ENCODE measurements around the gene OR1E2. TPM values are rescaled to one million over a fixed set of nuclear protein-coding genes. Genes with fewer than 3 reads are reported as not detected.
A peak's percentile ranks its signal among the peaks of the same experiment; 100 is the strongest.

The OR1E2 gene
- total and polyA plus RNA-seq, 2 of the 13 experiments (the other 11 are each of a cell fraction or from before 2014, with no cell fraction given) = not detected

DNA sequence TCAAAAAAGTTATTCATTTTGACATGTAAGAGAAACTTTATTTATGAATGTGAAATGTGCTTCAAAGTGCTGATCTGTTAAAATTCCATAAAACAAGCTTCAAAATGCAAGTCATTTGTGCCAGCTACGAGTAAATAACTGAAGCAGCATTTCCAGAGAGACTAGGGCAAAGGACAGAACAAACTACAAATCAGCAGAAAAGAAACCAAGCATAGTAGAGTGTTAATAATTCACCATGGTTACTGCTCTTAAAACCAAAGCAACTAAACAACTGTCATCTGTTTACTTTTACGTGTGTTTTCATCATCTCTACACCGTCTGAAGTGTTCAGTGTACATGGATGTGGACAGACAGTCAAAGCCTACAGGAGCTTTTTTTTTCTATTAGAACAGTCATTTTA is 40.6 kb upstream of the OR1E2 start (continued):
- TF ChIP-seq PCBP2 (optimal IDR thresholded peaks at IDR 0.05; ENCODE audit: low read depth, low read length, poor library complexity, severe bottlenecking) = no peak
- TF ChIP-seq KLF9 (CRISPR knock-in tag; IDR thresholded peaks at IDR 0.05; ENCODE audit: low read depth) = no peak
- TF ChIP-seq, protein P1, sequence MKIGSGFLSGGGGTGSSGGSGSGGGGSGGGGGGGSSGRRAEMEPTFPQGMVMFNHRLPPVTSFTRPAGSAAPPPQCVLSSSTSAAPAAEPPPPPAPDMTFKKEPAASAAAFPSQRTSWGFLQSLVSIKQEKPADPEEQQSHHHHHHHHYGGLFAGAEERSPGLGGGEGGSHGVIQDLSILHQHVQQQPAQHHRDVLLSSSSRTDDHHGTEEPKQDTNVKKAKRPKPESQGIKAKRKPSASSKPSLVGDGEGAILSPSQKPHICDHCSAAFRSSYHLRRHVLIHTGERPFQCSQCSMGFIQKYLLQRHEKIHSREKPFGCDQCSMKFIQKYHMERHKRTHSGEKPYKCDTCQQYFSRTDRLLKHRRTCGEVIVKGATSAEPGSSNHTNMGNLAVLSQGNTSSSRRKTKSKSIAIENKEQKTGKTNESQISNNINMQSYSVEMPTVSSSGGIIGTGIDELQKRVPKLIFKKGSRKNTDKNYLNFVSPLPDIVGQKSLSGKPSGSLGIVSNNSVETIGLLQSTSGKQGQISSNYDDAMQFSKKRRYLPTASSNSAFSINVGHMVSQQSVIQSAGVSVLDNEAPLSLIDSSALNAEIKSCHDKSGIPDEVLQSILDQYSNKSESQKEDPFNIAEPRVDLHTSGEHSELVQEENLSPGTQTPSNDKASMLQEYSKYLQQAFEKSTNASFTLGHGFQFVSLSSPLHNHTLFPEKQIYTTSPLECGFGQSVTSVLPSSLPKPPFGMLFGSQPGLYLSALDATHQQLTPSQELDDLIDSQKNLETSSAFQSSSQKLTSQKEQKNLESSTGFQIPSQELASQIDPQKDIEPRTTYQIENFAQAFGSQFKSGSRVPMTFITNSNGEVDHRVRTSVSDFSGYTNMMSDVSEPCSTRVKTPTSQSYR (CRISPR knock-in tag; IDR thresholded peaks at IDR 0.05; ENCODE audit: borderline replicate concordance) = no peak
- no peak for TF ChIP-seq ZNF12 (CRISPR knock-in tag; IDR thresholded peaks at IDR 0.05)
- TF ChIP-seq, protein P2, sequence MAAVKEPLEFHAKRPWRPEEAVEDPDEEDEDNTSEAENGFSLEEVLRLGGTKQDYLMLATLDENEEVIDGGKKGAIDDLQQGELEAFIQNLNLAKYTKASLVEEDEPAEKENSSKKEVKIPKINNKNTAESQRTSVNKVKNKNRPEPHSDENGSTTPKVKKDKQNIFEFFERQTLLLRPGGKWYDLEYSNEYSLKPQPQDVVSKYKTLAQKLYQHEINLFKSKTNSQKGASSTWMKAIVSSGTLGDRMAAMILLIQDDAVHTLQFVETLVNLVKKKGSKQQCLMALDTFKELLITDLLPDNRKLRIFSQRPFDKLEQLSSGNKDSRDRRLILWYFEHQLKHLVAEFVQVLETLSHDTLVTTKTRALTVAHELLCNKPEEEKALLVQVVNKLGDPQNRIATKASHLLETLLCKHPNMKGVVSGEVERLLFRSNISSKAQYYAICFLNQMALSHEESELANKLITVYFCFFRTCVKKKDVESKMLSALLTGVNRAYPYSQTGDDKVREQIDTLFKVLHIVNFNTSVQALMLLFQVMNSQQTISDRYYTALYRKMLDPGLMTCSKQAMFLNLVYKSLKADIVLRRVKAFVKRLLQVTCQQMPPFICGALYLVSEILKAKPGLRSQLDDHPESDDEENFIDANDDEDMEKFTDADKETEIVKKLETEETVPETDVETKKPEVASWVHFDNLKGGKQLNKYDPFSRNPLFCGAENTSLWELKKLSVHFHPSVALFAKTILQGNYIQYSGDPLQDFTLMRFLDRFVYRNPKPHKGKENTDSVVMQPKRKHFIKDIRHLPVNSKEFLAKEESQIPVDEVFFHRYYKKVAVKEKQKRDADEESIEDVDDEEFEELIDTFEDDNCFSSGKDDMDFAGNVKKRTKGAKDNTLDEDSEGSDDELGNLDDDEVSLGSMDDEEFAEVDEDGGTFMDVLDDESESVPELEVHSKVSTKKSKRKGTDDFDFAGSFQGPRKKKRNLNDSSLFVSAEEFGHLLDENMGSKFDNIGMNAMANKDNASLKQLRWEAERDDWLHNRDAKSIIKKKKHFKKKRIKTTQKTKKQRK (IDR thresholded peaks at IDR 0.05; ENCODE audit: low read length) = no peak
- TF ChIP-seq, protein P3, sequence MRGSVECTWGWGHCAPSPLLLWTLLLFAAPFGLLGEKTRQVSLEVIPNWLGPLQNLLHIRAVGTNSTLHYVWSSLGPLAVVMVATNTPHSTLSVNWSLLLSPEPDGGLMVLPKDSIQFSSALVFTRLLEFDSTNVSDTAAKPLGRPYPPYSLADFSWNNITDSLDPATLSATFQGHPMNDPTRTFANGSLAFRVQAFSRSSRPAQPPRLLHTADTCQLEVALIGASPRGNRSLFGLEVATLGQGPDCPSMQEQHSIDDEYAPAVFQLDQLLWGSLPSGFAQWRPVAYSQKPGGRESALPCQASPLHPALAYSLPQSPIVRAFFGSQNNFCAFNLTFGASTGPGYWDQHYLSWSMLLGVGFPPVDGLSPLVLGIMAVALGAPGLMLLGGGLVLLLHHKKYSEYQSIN (CRISPR knock-in tag; IDR thresholded peaks at IDR 0.05; ENCODE audit: borderline replicate concordance) = no peak
- no peak for TF ChIP-seq KMT2A (CRISPR knock-in tag; IDR thresholded peaks at IDR 0.05)
- no peak for TF ChIP-seq RBM39 (IDR thresholded peaks at IDR 0.05; ENCODE audit: low read depth, low read length, poor library complexity, severe bottlenecking)
- TF ChIP-seq ZNF775 (CRISPR knock-in tag; IDR thresholded peaks at IDR 0.05; ENCODE audit: borderline replicate concordance) = no peak
- no peak for TF ChIP-seq WIZ (CRISPR knock-in tag; IDR thresholded peaks at IDR 0.05)
- TF ChIP-seq ZNF766 (CRISPR knock-in tag; IDR thresholded peaks at IDR 0.05; ENCODE audit: borderline replicate concordance) = no peak
- TF ChIP-seq, protein P4, sequence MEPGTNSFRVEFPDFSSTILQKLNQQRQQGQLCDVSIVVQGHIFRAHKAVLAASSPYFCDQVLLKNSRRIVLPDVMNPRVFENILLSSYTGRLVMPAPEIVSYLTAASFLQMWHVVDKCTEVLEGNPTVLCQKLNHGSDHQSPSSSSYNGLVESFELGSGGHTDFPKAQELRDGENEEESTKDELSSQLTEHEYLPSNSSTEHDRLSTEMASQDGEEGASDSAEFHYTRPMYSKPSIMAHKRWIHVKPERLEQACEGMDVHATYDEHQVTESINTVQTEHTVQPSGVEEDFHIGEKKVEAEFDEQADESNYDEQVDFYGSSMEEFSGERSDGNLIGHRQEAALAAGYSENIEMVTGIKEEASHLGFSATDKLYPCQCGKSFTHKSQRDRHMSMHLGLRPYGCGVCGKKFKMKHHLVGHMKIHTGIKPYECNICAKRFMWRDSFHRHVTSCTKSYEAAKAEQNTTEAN (CRISPR knock-in tag; conservative IDR thresholded peaks at IDR 0.05) = no peak
- no peak for TF ChIP-seq SNAI1 (CRISPR knock-in tag; IDR thresholded peaks at IDR 0.05; ENCODE audit: borderline replicate concordance)
- TF ChIP-seq, protein P5, sequence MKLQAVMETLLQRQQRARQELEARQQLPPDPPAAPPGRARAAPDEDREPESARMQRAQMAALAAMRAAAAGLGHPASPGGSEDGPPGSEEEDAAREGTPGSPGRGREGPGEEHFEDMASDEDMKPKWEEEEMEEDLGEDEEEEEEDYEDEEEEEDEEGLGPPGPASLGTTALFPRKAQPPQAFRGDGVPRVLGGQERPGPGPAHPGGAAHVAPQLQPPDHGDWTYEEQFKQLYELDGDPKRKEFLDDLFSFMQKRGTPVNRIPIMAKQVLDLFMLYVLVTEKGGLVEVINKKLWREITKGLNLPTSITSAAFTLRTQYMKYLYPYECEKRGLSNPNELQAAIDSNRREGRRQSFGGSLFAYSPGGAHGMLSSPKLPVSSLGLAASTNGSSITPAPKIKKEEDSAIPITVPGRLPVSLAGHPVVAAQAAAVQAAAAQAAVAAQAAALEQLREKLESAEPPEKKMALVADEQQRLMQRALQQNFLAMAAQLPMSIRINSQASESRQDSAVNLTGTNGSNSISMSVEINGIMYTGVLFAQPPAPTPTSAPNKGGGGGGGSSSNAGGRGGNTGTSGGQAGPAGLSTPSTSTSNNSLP (IDR thresholded peaks at IDR 0.05; ENCODE audit: low read depth, low read length) = 0 out of 2 replicates have a peak, but pooled peaks have one; percentile 31
- TF ChIP-seq, protein P6, sequence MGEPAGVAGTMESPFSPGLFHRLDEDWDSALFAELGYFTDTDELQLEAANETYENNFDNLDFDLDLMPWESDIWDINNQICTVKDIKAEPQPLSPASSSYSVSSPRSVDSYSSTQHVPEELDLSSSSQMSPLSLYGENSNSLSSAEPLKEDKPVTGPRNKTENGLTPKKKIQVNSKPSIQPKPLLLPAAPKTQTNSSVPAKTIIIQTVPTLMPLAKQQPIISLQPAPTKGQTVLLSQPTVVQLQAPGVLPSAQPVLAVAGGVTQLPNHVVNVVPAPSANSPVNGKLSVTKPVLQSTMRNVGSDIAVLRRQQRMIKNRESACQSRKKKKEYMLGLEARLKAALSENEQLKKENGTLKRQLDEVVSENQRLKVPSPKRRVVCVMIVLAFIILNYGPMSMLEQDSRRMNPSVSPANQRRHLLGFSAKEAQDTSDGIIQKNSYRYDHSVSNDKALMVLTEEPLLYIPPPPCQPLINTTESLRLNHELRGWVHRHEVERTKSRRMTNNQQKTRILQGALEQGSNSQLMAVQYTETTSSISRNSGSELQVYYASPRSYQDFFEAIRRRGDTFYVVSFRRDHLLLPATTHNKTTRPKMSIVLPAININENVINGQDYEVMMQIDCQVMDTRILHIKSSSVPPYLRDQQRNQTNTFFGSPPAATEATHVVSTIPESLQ (CRISPR knock-in tag; conservative IDR thresholded peaks at IDR 0.05) = no peak
- TF ChIP-seq MED1 (CRISPR knock-in tag; IDR thresholded peaks at IDR 0.05) = peak; percentile 54; the same call in 1 of the 2 replicates
- no peak for TF ChIP-seq ZNF30 (CRISPR knock-in tag; IDR thresholded peaks at IDR 0.05)
